K562 (cell line): ENCODE data around the gene INA. TPM values are rescaled to one million over a fixed set of nuclear protein-coding genes. Genes with fewer than 3 reads are reported as not detected.

Experiments used
- ATAC-seq: fragments of 200-7000 bp; cut with Tn5 transposase; 3 replicates; pipeline ENCODE4 v1.9.1; 2020; ENCODE audit warnings: moderate library complexity
- BruUV-seq: library from RNA; stranded (reverse); fragments of 400-500 nt; replicated peaks from 2 replicates; lab custom pipeline; 2021; lab: Mats Ljungman, UMichigan
- CTCF ChIA-PET: fragments of 300-600 bp; formaldehyde crosslinking; extraction: SDS; loops from one replicate; lab custom pipeline; 2021; ENCODE audit warnings: low intra/inter-chr PET ratio; lab: Yijun Ruan, JAX
- POLR2A ChIA-PET: fragments of 300-600, 350-650 bp; sonication (Branson Sonifier 250); formaldehyde crosslinking; extraction: SDS; loops from one replicate; lab custom pipeline; 2021; ENCODE audit warnings: antibody characterized with exemption, inconsistent platforms; lab: Yijun Ruan, JAX
- DNase-seq, 4 experiments: peaks; one replicate each; pipeline versions ENCODE4 v3.0.0 to v3.0.0-alpha.2; 2011 to 2018; ENCODE audit warnings: low spot score in 3 of 4, mixed read lengths in 3 of 4; ENCODE audit errors: extremely low read depth in 1 of 4
- FAIRE-seq: peaks from 2 replicates; lab custom pipeline; 2011; peaks lifted over from hg19 to GRCh38; lab: Jason Lieb, UNC
- H2AFZ ChIP-seq: 2 replicates; pipeline ENCODE4 v1.6.0; 2011; ENCODE audit warnings: low read depth, low read length, control low read depth, inconsistent platforms
- H3K27ac ChIP-seq: fragments of 200-600 bp; 3 replicates; pipeline ENCODE4 v1.8.0; 2011; ENCODE audit warnings: low read depth, mild to moderate bottlenecking, control low read depth, inconsistent platforms, low read length, moderate library complexity, mixed read lengths; ENCODE audit errors: extremely low read depth
- H3K27me3 ChIP-seq, 2 experiments: fragments of 300-600 bp in 1 of 2; 2 replicates in 1 of 2; 3 replicates in 1 of 2; pipeline versions ENCODE4 v1.6.0 to v1.8.0; 2011; ENCODE audit warnings: inconsistent platforms in 2 of 2, low read length in 2 of 2, mild to moderate bottlenecking in 1 of 2, mixed read lengths in 1 of 2, moderate library complexity in 1 of 2; ENCODE audit not compliant: control insufficient read depth in 2 of 2, insufficient read depth in 2 of 2
- H3K36me3 ChIP-seq: fragments of 300-600 bp; 3 replicates; pipeline ENCODE4 v1.8.0; 2011; ENCODE audit warnings: mild to moderate bottlenecking, low read length, inconsistent platforms; ENCODE audit not compliant: control insufficient read depth, insufficient read depth
- H3K4me1 ChIP-seq, 2 experiments: fragments of 200-600 bp in 1 of 2; replicated peaks in 1 of 2; 2 replicates in 1 of 2; 3 replicates in 1 of 2; pipeline versions ENCODE4 v1.5.1 to v1.8.0; 2011; ENCODE audit warnings: inconsistent platforms in 2 of 2, low read length in 2 of 2, mild to moderate bottlenecking in 1 of 2, mixed read lengths in 1 of 2, moderate library complexity in 1 of 2; ENCODE audit not compliant: control insufficient read depth in 2 of 2, insufficient read depth in 2 of 2
- H3K4me2 ChIP-seq: 2 replicates; pipeline ENCODE4 v1.6.1; 2011; ENCODE audit warnings: low read length, control low read depth, inconsistent platforms, mixed read lengths; ENCODE audit not compliant: insufficient read depth
- H3K4me3 ChIP-seq: fragments of 200-600 bp; sonication (generic), shearing (Covaris generic); 2 replicates; pipeline ENCODE4 v1.5.1; 2016; ENCODE audit warnings: control low read depth, inconsistent platforms
- H3K79me2 ChIP-seq: fragments of 200-600 bp; 3 replicates; pipeline ENCODE4 v1.8.0; 2011; ENCODE audit warnings: low read length, inconsistent platforms; ENCODE audit not compliant: control insufficient read depth, insufficient read depth
- H3K9ac ChIP-seq, 2 experiments: 2 replicates each; pipeline versions ENCODE4 v1.6.0 to v1.6.1; 2011; ENCODE audit warnings: low read depth in 2 of 2, low read length in 2 of 2, control low read depth in 1 of 2, inconsistent platforms in 1 of 2, mild to moderate bottlenecking in 1 of 2, mixed read lengths in 1 of 2; ENCODE audit not compliant: insufficient read depth in 1 of 2
- H3K9me1 ChIP-seq: one replicate; pipeline ENCODE4 v1.6.0; 2011; ENCODE audit warnings: inconsistent platforms, mild to moderate bottlenecking, low read length, moderate library complexity; ENCODE audit not compliant: control insufficient read depth, insufficient read depth
- H3K9me3 ChIP-seq: replicated peaks from 2 replicates; pipeline ENCODE4 v1.5.1; 2011; ENCODE audit warnings: low read depth, low read length, inconsistent platforms; ENCODE audit not compliant: control insufficient read depth, insufficient read depth
- H4K20me1 ChIP-seq: replicated peaks from 2 replicates; pipeline ENCODE4 v1.6.1; 2011; ENCODE audit warnings: low read length, inconsistent platforms, mixed read lengths; ENCODE audit not compliant: control insufficient read depth, insufficient read depth
- ASH1L ChIP-seq: fragments of 450-650 bp; IDR thresholded peaks from 2 replicates; pipeline ENCODE4 v1.6.1; 2018; ENCODE audit warnings: borderline replicate concordance, mild to moderate bottlenecking, low read depth; ENCODE audit not compliant: partially characterized antibody
- CTBP1 ChIP-seq: fragments of 450-650 bp; IDR thresholded peaks from 2 replicates; pipeline ENCODE4 v1.6.1; 2016; ENCODE audit warnings: borderline replicate concordance
- FOXA1 ChIP-seq: fragments of 450-650 bp; IDR thresholded peaks from 2 replicates; pipeline ENCODE4 v1.6.1; 2016; ENCODE audit warnings: mild to moderate bottlenecking, borderline replicate concordance
- GATAD2A ChIP-seq: fragments of 450-650 bp; IDR thresholded peaks from 2 replicates; pipeline ENCODE4 v1.6.1; 2017
- HDGF ChIP-seq: fragments of 450-650 bp; IDR thresholded peaks from 2 replicates; pipeline ENCODE4 v1.6.1; 2016
- HMG20B ChIP-seq: fragments of 250-450 bp; sonication (Bioruptor Pico); IDR thresholded peaks from 2 replicates; pipeline ENCODE4 v1.5.0; 2021; ENCODE audit warnings: mild to moderate bottlenecking
- HMGN3 ChIP-seq: IDR thresholded peaks from 2 replicates; pipeline ENCODE4 v1.6.1; 2011; ENCODE audit warnings: borderline replicate concordance, low read depth, mild to moderate bottlenecking, mixed read lengths, low read length; ENCODE audit not compliant: insufficient read length; ENCODE audit errors: extremely low read depth
- KLF6 ChIP-seq: fragments of 250-450 bp; sonication (Bioruptor Pico); IDR thresholded peaks from 2 replicates; pipeline ENCODE4 v1.4.0; 2020; ENCODE audit warnings: mild to moderate bottlenecking, moderate library complexity, borderline replicate concordance
- MAFF ChIP-seq: IDR thresholded peaks from 2 replicates; pipeline ENCODE4 v1.6.1; 2012; ENCODE audit warnings: low read length, improper control_type of control experiment
- MCM2 ChIP-seq: fragments of 450-650 bp; IDR thresholded peaks from 2 replicates; pipeline ENCODE4 v1.6.1; 2017; ENCODE audit warnings: low read depth, mild to moderate bottlenecking
- MTA2 ChIP-seq: fragments of 450-650 bp; IDR thresholded peaks from 2 replicates; pipeline ENCODE4 v1.6.1; 2016; ENCODE audit warnings: low read depth
- NFIC ChIP-seq: fragments of 450-650 bp; IDR thresholded peaks from 2 replicates; pipeline ENCODE4 v1.6.1; 2017; ENCODE audit warnings: mild to moderate bottlenecking, inconsistent platforms
- NR4A1 ChIP-seq, 2 experiments: fragments of 250-450 bp in 1 of 2; fragments of 450-650 bp in 1 of 2; sonication (Bioruptor Pico) in 1 of 2; IDR thresholded peaks; 2 replicates each; pipeline versions ENCODE4 v1.4.0 to v1.6.1; 2016 to 2020; ENCODE audit warnings: mild to moderate bottlenecking in 2 of 2, missing compliant biosample characterization in 1 of 2, missing genetic modification characterization in 1 of 2, moderate library complexity in 1 of 2
- POU5F1 ChIP-seq: fragments of 150-350 bp; IDR thresholded peaks from 2 replicates; pipeline ENCODE4 v1.6.1; 2014; ENCODE audit warnings: borderline replicate concordance, low read length, low read depth, mild to moderate bottlenecking; ENCODE audit not compliant: partially characterized antibody
- TCF7L2 ChIP-seq: fragments of 150-350 bp; IDR thresholded peaks from 2 replicates; pipeline ENCODE4 v1.6.1; 2016; ENCODE audit warnings: low read depth, mild to moderate bottlenecking, low read length, moderate library complexity
- USF1 ChIP-seq: sonication (generic); formaldehyde crosslinking; IDR thresholded peaks from 2 replicates; pipeline ENCODE4 v1.9.0; 2022; ENCODE audit warnings: mild to moderate bottlenecking, missing genetic modification reagents
- WHSC1 ChIP-seq: IDR thresholded peaks from one replicate; pipeline ENCODE4 v1.6.1; 2012; ENCODE audit warnings: low read length, control low read depth, inconsistent platforms
- ZNF174 ChIP-seq: fragments of 250-450 bp; sonication (Bioruptor Pico); IDR thresholded peaks from 2 replicates; pipeline ENCODE4 v1.4.0; 2020; ENCODE audit warnings: mild to moderate bottlenecking
- ZNF79 ChIP-seq: fragments of 250-450 bp; sonication (Bioruptor Pico); IDR thresholded peaks from 2 replicates; pipeline ENCODE4 v1.4.0; 2020; ENCODE audit warnings: low read depth, mild to moderate bottlenecking, moderate library complexity
- WGBS: fragments of 100-300 bp; shearing (Covaris generic); methylation state at CpG from one replicate; pipeline ENCODE4 v1.1.6; 2016; ENCODE audit warnings: low coverage, mixed read lengths; ENCODE audit not compliant: insufficient coverage; ENCODE audit errors: missing lambda C conversion rate; 5-methylcytosine and 5-hydroxymethylcytosine counted together
- in situ Hi-C: fragments of 300-500 bp; cut with MboI; formaldehyde crosslinking; loops from 4 replicates; pipeline ENCODE4 v1.15.0; 2018; ENCODE audit warnings: inconsistent platforms, mixed read lengths
- intact Hi-C: fragments of 100-400 bp; cut with micrococcal nuclease; formaldehyde crosslinking; loops from 2 replicates; pipeline ENCODE4 v1.14.2; 2022
- polyA plus RNA-seq, 8 experiments: library from polyadenylated mRNA; depleted of rRNA in 4 of 8; stranded (reverse) in 5 of 8; unstranded in 3 of 8; fragments of >200 nt; fragmentation: Nextera tagmentation in 2 of 8; fragmentation: Illumina TruSeq in 1 of 8; extraction: Ambion mirVana in 2 of 8; extraction: Trizol in 1 of 8; gene quantifications; 2 replicates each; pipeline versions ENCODE4 v1.2.1 to v1.2.3, GENCODE V29; 2011 to 2014; ENCODE audit warnings: inconsistent platforms in 1 of 8, missing spikeins in 1 of 8
- total RNA-seq, 7 experiments: library from RNA; depleted of rRNA in 6 of 7; stranded (reverse); fragments of >200 nt in 6 of 7; fragmentation: Illumina TruSeq in 2 of 7; extraction: Trizol in 2 of 7; gene quantifications; 2 replicates each; pipeline versions ENCODE4 v1.2.1 to v1.2.3, GENCODE V29; 2011 to 2021; ENCODE audit warnings: low replicate concordance in 1 of 7
- TF ChIP-seq, protein P1 (sequence below): IDR thresholded peaks from 2 replicates; pipeline ENCODE4 v1.6.1; 2011; ENCODE audit warnings: borderline replicate concordance, low read depth, mild to moderate bottlenecking, moderate library complexity, low read length; ENCODE audit not compliant: insufficient read depth, poor library complexity, severe bottlenecking
- TF ChIP-seq, protein P2 (sequence below): sonication (generic); formaldehyde crosslinking; IDR thresholded peaks from 2 replicates; pipeline ENCODE4 v1.5.0; 2020; ENCODE audit warnings: missing genetic modification reagents

INA gene
- total and polyA plus RNA-seq, 9 of the 15 experiments (the other 6 are each of a cell fraction or from before 2014, with no cell fraction given), result not detected

DNA sequence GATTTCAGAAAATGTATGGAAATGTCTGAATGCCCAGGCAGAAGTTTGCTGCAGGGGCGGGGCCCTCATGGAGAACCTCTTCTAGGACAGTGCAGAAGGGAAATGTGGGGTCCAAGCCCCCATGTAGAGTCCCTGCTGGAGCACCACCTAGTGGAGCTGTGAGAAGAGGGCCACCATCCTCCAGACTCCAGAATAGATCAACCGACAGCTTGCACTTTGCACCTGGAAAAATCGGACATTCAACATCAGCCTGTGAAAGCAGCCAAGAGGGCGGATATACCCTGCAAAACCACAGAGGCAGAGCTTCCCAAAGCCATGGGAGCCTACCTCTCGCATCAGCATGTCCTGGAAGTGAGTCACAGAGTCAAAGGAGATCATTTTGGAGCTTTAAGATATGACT, 16.9 kb upstream of the INA start (continued):
- TF ChIP-seq ZNF79 (CRISPR knock-in tag), result no peak
- no peak for TF ChIP-seq ZNF174 (CRISPR knock-in tag)
- no peak for TF ChIP-seq TCF7L2

DNA sequence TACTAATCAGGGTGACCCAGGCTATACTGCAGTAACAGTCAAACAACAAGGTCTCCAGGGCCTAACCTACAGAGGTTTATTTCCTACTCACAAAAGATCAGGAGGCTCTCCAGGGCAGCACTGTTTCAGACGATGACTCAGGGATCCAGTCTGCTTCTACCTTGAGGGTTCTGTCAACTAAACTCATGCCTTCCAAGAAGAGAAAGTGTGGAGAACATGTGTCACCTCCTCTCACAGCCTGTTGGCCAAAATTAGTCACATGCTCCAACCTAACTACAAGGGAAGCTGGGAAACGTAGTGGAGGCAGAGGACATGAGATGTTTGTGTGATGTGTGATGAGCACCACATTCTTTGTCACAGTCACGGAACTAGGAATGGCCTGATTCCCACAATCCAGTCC, 14.7 kb upstream of the INA start:
- intact Hi-C loops, result no loop called here
- Histone ChIP-seq H3K27me3 (peaks cover 0 to 4% of the 10 kb centered on the region in 2 experiments; a peak in 1 of 5 replicates), H3K4me2 (no peak overlapping the region), H3K9me1 (no peaks in the 10 kb centered on the region), H2AFZ (no peak overlapping the region), H3K4me1 (no peaks in the 10 kb centered on the region; a peak in 1 of 5 replicates), H3K36me3 (no peaks in the 10 kb centered on the region), H3K79me2 (no peaks in the 10 kb centered on the region), H3K9me3 (no peaks in the 10 kb centered on the region), H4K20me1 (no peaks in the 10 kb centered on the region), H3K9ac (no peak overlapping the region), H3K4me3 (no peak overlapping the region), H3K27ac (no peak overlapping the region)
- ATAC-seq (no peak), FAIRE-seq (no peak), DNase-seq (no peak)
- BruUV-seq, result no TSS peak
- WGBS, result 0% methylated on average over 3 of the region's 3 CpGs
- in situ Hi-C loops, result no loop called here
- ChIA-PET POLR2A (no interaction called here), CTCF (no interaction called here)
- no peak for TF ChIP-seq NFIC
- no peak for TF ChIP-seq FOXA1
- no peak for TF ChIP-seq MAFF
- TF ChIP-seq NR4A1 (CRISPR knock-in tag; IDR thresholded peaks at IDR 0.05), result no peak
- TF ChIP-seq NR4A1 (tag; IDR thresholded peaks at IDR 0.05), result no peak
- TF ChIP-seq MTA2, result no peak
- no peak for TF ChIP-seq POU5F1
- TF ChIP-seq, protein P1, sequence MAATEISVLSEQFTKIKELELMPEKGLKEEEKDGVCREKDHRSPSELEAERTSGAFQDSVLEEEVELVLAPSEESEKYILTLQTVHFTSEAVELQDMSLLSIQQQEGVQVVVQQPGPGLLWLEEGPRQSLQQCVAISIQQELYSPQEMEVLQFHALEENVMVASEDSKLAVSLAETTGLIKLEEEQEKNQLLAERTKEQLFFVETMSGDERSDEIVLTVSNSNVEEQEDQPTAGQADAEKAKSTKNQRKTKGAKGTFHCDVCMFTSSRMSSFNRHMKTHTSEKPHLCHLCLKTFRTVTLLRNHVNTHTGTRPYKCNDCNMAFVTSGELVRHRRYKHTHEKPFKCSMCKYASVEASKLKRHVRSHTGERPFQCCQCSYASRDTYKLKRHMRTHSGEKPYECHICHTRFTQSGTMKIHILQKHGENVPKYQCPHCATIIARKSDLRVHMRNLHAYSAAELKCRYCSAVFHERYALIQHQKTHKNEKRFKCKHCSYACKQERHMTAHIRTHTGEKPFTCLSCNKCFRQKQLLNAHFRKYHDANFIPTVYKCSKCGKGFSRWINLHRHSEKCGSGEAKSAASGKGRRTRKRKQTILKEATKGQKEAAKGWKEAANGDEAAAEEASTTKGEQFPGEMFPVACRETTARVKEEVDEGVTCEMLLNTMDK, result no peak
- TF ChIP-seq CTBP1, result no peak
- TF ChIP-seq HMGN3, result no peak
- no peak for TF ChIP-seq ASH1L
- no peak for TF ChIP-seq KLF6 (CRISPR knock-in tag)
- TF ChIP-seq HMG20B (CRISPR knock-in tag), result no peak
- TF ChIP-seq USF1 (CRISPR knock-in tag), result peak; percentile 33; the same call in 1 of the 2 replicates
- TF ChIP-seq, protein P2, sequence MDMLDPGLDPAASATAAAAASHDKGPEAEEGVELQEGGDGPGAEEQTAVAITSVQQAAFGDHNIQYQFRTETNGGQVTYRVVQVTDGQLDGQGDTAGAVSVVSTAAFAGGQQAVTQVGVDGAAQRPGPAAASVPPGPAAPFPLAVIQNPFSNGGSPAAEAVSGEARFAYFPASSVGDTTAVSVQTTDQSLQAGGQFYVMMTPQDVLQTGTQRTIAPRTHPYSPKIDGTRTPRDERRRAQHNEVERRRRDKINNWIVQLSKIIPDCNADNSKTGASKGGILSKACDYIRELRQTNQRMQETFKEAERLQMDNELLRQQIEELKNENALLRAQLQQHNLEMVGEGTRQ (CRISPR knock-in tag), result peak; percentile 31; the same call in 1 of the 2 replicates
- no peak for TF ChIP-seq MCM2
- no peak for TF ChIP-seq GATAD2A
- TF ChIP-seq HDGF, result no peak
- no peak for TF ChIP-seq WHSC1
